Measurements from ENCODE around the gene NCAM1.

DNA sequence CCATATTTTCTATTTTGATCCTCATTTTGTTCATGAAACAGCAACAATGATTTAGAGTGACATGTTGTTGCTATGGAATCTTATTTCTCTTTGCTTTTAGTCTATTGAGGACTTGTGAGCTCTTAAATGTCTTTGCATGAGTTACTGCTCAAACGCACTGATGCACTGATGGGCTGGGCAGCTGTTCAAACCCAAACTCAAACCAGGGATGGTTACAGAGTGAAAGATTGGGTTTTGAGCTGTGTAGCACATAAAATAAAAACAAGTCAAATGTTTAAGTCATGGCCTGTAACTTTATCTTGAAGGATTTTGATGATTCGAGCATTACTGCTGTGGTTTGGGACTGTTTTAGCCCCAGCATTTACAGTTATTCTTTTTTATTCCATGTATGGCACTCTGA is 20.1 kb upstream of the NCAM1 start:
- TF ChIP-seq CTCF (IDR thresholded peaks at IDR 0.05) = no peak
- no peak for TF ChIP-seq POLR2A (IDR thresholded peaks at IDR 0.05)

Measured in Peyer's patch (tissue), 4 donors.